GM12878 (cell line): ENCODE measurements around the gene DOCK1. TPM values are rescaled to one million over a fixed set of nuclear protein-coding genes. Genes with fewer than 3 reads are reported as not detected.

Source experiments
- ATAC-seq: fragments of 200-7000 bp; cut with Tn5 transposase; 3 replicates; pipeline ENCODE4 v1.9.1; 2020; ENCODE audit warnings: mild to moderate bottlenecking, moderate library complexity
- BruUV-seq: library from RNA; stranded (reverse); fragments of 400-500 nt; replicated peaks from 2 replicates; lab custom pipeline; 2021; lab: Mats Ljungman, UMichigan
- CTCF ChIA-PET: fragments of 300-600 bp; sonication (Branson Sonifier 250); formaldehyde crosslinking; extraction: SDS; loops from one replicate; lab custom pipeline; 2021; ENCODE audit warnings: inconsistent platforms; lab: Yijun Ruan, JAX
- POLR2A ChIA-PET: fragments of 350-600 bp; formaldehyde crosslinking; extraction: SDS; loops from one replicate; lab custom pipeline; 2021; ENCODE audit warnings: inconsistent platforms; lab: Charles Lee
- RAD21 ChIA-PET: fragments of 300-600 bp; sonication (Branson Sonifier 250); formaldehyde crosslinking; loops from one replicate; lab custom pipeline; 2023; ENCODE audit warnings: antibody characterized with exemption; ENCODE audit not compliant: unreplicated experiment; lab: Charles Lee
- SMC1A ChIA-PET: fragments of 300-600 bp; sonication (Branson Sonifier 250); formaldehyde crosslinking; loops from one replicate; lab custom pipeline; 2023; ENCODE audit not compliant: unreplicated experiment, uncharacterized antibody; lab: Charles Lee
- DNase-seq: peaks from one replicate; pipeline ENCODE4 v3.0.0-alpha.2; 2011; ENCODE audit warnings: low read depth, low spot score
- FAIRE-seq: peaks from 3 replicates; lab custom pipeline; 2011; peaks lifted over from hg19 to GRCh38; lab: Jason Lieb, UNC
- H2AFZ ChIP-seq: 2 replicates; pipeline ENCODE4 v1.6.0; 2011; ENCODE audit warnings: low read depth, low read length, control low read depth; ENCODE audit not compliant: control insufficient read depth
- H3K27ac ChIP-seq: 2 replicates; pipeline ENCODE4 v1.5.1; 2011; ENCODE audit warnings: control low read depth; ENCODE audit not compliant: control insufficient read depth, insufficient read depth
- H3K27me3 ChIP-seq, 2 experiments: replicated peaks in 1 of 2; 2 replicates each; pipeline versions ENCODE4 v1.6.0 to v1.6.1; 2011; ENCODE audit warnings: low read length in 1 of 2; ENCODE audit not compliant: control insufficient read depth in 2 of 2, insufficient read depth in 2 of 2
- H3K36me3 ChIP-seq, 2 experiments: 2 replicates each; pipeline ENCODE4 v1.5.1; 2011; ENCODE audit warnings: low read length in 1 of 2; ENCODE audit not compliant: control insufficient read depth in 2 of 2, insufficient read depth in 2 of 2
- H3K4me1 ChIP-seq: 2 replicates; pipeline ENCODE4 v1.6.1; 2011; ENCODE audit warnings: mild to moderate bottlenecking, low read length, moderate library complexity, mixed read lengths; ENCODE audit not compliant: control insufficient read depth, insufficient read depth
- H3K4me2 ChIP-seq: 2 replicates; pipeline ENCODE4 v1.6.0; 2011; ENCODE audit warnings: control low read depth; ENCODE audit not compliant: control insufficient read depth, insufficient read depth
- H3K4me3 ChIP-seq: fragments of 200-600 bp; sonication (generic); 2 replicates; pipeline ENCODE4 v1.5.1; 2016
- H3K79me2 ChIP-seq: 2 replicates; pipeline ENCODE4 v1.6.0; 2011; ENCODE audit warnings: low read length; ENCODE audit not compliant: control insufficient read depth, insufficient read depth
- H3K9ac ChIP-seq: 2 replicates; pipeline ENCODE4 v1.8.0; 2011; ENCODE audit warnings: low read length, control low read depth, mixed read lengths; ENCODE audit not compliant: control insufficient read depth, insufficient read depth
- H3K9me3 ChIP-seq: replicated peaks from 3 replicates; pipeline ENCODE4 v1.5.1; 2011; ENCODE audit warnings: mild to moderate bottlenecking, low read length; ENCODE audit not compliant: control insufficient read depth, insufficient read depth
- H4K20me1 ChIP-seq: 2 replicates; pipeline ENCODE4 v1.6.0; 2011; ENCODE audit not compliant: control insufficient read depth, insufficient read depth
- BRCA1 ChIP-seq: IDR thresholded peaks from 2 replicates; pipeline ENCODE4 v1.6.1; 2011; ENCODE audit warnings: low read depth, low read length, improper control_type of control experiment
- CREB1 ChIP-seq: IDR thresholded peaks from 2 replicates; pipeline ENCODE4 v1.6.1; 2012; ENCODE audit warnings: low read depth, mild to moderate bottlenecking, inconsistent platforms
- ETV6 ChIP-seq, 2 experiments: fragments of 450-650 bp in 1 of 2; IDR thresholded peaks in 1 of 2; conservative IDR thresholded peaks in 1 of 2; 2 replicates each; pipeline ENCODE4 v1.6.1; 2014; ENCODE audit warnings: antibody characterized with exemption in 1 of 2, borderline replicate concordance in 1 of 2, low read depth in 1 of 2, mild to moderate bottlenecking in 1 of 2, moderate library complexity in 1 of 2
- FOS ChIP-seq: IDR thresholded peaks from 3 replicates; pipeline ENCODE4 v1.6.1; 2011; ENCODE audit warnings: borderline replicate concordance; ENCODE audit not compliant: insufficient read length; ENCODE audit errors: extremely low read depth
- JUNB ChIP-seq: IDR thresholded peaks from 2 replicates; pipeline ENCODE4 v1.6.1; 2016; ENCODE audit warnings: antibody characterized with exemption, mild to moderate bottlenecking
- NBN ChIP-seq: fragments of 450-650 bp; IDR thresholded peaks from 2 replicates; pipeline ENCODE4 v1.6.1; 2016
- PAX8 ChIP-seq: fragments of 450-650 bp; IDR thresholded peaks from 2 replicates; pipeline ENCODE4 v1.6.1; 2017; ENCODE audit warnings: mild to moderate bottlenecking, moderate library complexity
- RCOR1 ChIP-seq: conservative IDR thresholded peaks from 2 replicates; pipeline ENCODE4 v1.6.1; 2012; ENCODE audit warnings: low read depth, low read length, improper control_type of control experiment
- SIN3A ChIP-seq: IDR thresholded peaks from 2 replicates; pipeline ENCODE4 v1.6.1; 2012; ENCODE audit warnings: low read depth, low read length, improper control_type of control experiment
- SP1 ChIP-seq: IDR thresholded peaks from one replicate; pipeline ENCODE4 v1.6.1; 2011; ENCODE audit warnings: low read depth, low read length
- SRF ChIP-seq, 2 experiments: IDR thresholded peaks; 2 replicates each; pipeline ENCODE4 v1.6.1; 2011; ENCODE audit warnings: low read depth in 2 of 2, low read length in 2 of 2, mild to moderate bottlenecking in 1 of 2, moderate library complexity in 1 of 2
- STAT1 ChIP-seq: fragments of 450-650 bp; conservative IDR thresholded peaks from 2 replicates; pipeline ENCODE4 v1.6.1; 2014; ENCODE audit warnings: antibody characterized with exemption, mild to moderate bottlenecking
- STAT3 ChIP-seq: IDR thresholded peaks from 2 replicates; pipeline ENCODE4 v1.6.1; 2011; ENCODE audit warnings: low read depth, low read length, improper control_type of control experiment
- ZNF24 ChIP-seq: fragments of 450-650 bp; IDR thresholded peaks from 2 replicates; pipeline ENCODE4 v1.6.1; 2017; ENCODE audit warnings: antibody characterized with exemption, mild to moderate bottlenecking
- WGBS: methylation state at CpG from one replicate; pipeline ENCODE4 v1.1.6; 2016; ENCODE audit warnings: low lambda C conversion rate; ENCODE audit not compliant: insufficient replicate concordance, insufficient coverage; ENCODE audit errors: missing lambda C conversion rate; 5-methylcytosine and 5-hydroxymethylcytosine counted together
- in situ Hi-C: fragments of 300-500 bp; cut with MboI; formaldehyde crosslinking; loops from 9 replicates; pipeline ENCODE4 v1.14.3; 2018; ENCODE audit warnings: mixed read lengths
- intact Hi-C: fragments of 100-400 bp; cut with micrococcal nuclease; formaldehyde crosslinking; loops from one replicate; pipeline ENCODE4 v1.14.2; 2022; ENCODE audit not compliant: unreplicated experiment
- polyA plus RNA-seq, 11 experiments: library from polyadenylated mRNA; depleted of rRNA in 4 of 11; unstranded in 6 of 11; stranded (reverse) in 5 of 11; fragments of >200 nt; fragmentation: Nextera tagmentation in 4 of 11; fragmentation: Illumina TruSeq in 1 of 11; extraction: Ambion mirVana in 4 of 11; extraction: Trizol in 1 of 11; gene quantifications; 1 replicate in 1 of 11; 2 replicates in 10 of 11; pipeline versions ENCODE4 v1.2.1 to v1.2.3, GENCODE V29; 2011 to 2016; ENCODE audit warnings: inconsistent platforms in 2 of 11, missing spikeins in 2 of 11, low read depth in 1 of 11
- total RNA-seq, 4 experiments: library from RNA; depleted of rRNA in 3 of 4; stranded (reverse); fragments of >200 nt in 3 of 4; fragmentation: Illumina TruSeq in 1 of 4; extraction: Trizol in 1 of 4; gene quantifications; 2 replicates each; pipeline versions ENCODE4 v1.2.1 to v1.2.3, GENCODE V29; 2013 to 2021
- TF ChIP-seq, protein P1 (sequence below): fragments of 450-650 bp; IDR thresholded peaks from 2 replicates; pipeline ENCODE4 v1.6.1; 2017; ENCODE audit warnings: borderline replicate concordance
- TF ChIP-seq, protein P2 (sequence below): fragments of 450-650 bp; IDR thresholded peaks from 2 replicates; pipeline ENCODE4 v1.6.1; 2016; ENCODE audit warnings: mild to moderate bottlenecking

Gene DOCK1
- total and polyA plus RNA-seq, 10 of the 15 experiments (the other 5 are each of a cell fraction or from before 2014, with no cell fraction given), result 0.05 to 0.18 TPM; not detected in 8

DNA sequence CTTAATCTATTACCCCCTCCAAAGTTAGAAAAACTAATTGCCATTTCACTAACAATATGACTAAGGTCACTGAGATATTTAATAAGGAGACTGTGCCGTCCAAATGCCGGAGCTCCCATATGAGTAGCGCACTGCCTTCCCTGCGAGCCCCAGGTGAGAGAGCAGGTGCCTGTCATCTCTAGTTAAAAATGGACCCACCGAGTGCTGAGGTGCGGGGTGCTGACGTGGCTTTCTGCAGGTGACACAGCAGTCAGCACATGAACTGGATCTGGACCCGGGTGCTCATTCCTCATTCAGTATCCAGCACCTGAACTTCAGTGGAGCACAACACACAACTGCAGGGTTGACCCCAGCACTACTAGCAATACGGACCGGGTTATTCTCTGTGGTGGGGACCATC, 505.8 kb downstream of the DOCK1 start:
- ChIA-PET CTCF (no interaction called here), RAD21 (no interaction called here), SMC1A (no interaction called here), POLR2A (no interaction called here)
- DNase-seq (no peak), FAIRE-seq (no peak), ATAC-seq (no peak)
- Histone ChIP-seq H2AFZ (no peak overlapping the region), H3K36me3 (no peaks in the 10 kb centered on the region), H3K79me2 (no peaks in the 10 kb centered on the region), H3K4me2 (no peak overlapping the region), H3K9me3 (no peaks in the 10 kb centered on the region), H3K4me3 (no peak overlapping the region), H4K20me1 (no peaks in the 10 kb centered on the region), H3K27ac (no peak overlapping the region), H3K4me1 (no peaks in the 10 kb centered on the region), H3K27me3 (no peaks in the 10 kb centered on the region), H3K9ac (no peak overlapping the region)
- intact Hi-C loops (no loop called here), in situ Hi-C loops (no loop called here)
- WGBS, result 43% methylated on average over 10 of the region's 10 CpGs
- TF ChIP-seq BRCA1, result no peak
- no peak for TF ChIP-seq RCOR1
- no peak for TF ChIP-seq SRF (IDR thresholded peaks at IDR 0.05; ENCODE audit: low read depth in 2 of 2, low read length in 2 of 2)
- TF ChIP-seq PAX8, result no peak
- no TSS peak for BruUV-seq

DNA sequence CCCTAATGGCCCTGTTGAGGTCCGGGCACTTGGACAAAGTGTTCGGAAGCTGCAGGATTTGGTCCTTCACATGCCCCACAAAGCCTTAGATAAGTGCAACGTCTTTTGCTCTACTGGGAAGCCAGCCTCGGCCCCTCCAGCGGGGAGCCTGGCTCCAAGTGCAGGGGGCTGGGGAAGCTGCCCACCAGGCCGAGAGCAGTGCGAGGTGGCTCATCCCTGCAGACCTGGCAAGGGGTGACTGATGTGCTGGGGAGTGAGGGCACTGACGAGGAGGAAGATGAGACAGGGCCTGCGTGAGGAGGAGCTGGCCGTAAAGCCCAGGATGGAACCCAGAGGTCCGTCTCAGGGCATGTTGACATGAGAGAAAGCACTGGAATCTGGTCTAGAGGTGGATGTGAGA, 508.1 kb downstream of the DOCK1 start:
- CTCF ChIA-PET, result no interaction called here
- intact Hi-C loops, result no loop called here
- DNase-seq (no peak), ATAC-seq (no peak), FAIRE-seq (no peak)
- WGBS, result 8% methylated on average over 11 of the region's 11 CpGs
- Histone ChIP-seq H3K27ac (no peak overlapping the region), H4K20me1 (no peaks in the 10 kb centered on the region), H3K9me3 (no peaks in the 10 kb centered on the region), H3K4me3 (no peak overlapping the region)
- TF ChIP-seq ETV6 (conservative IDR thresholded peaks at IDR 0.05 in 1 of 2, IDR thresholded peaks at IDR 0.05 in 1 of 2; ENCODE audit: borderline replicate concordance in 1 of 2, low read depth in 1 of 2) (no peak), ZNF24 (no peak), CREB1 (no peak), NBN (no peak), FOS (no peak), STAT1 (no peak), SP1 (no peak), STAT3 (no peak), PAX8 (no peak), SIN3A (no peak), JUNB (no peak)
- TF ChIP-seq, protein P1, sequence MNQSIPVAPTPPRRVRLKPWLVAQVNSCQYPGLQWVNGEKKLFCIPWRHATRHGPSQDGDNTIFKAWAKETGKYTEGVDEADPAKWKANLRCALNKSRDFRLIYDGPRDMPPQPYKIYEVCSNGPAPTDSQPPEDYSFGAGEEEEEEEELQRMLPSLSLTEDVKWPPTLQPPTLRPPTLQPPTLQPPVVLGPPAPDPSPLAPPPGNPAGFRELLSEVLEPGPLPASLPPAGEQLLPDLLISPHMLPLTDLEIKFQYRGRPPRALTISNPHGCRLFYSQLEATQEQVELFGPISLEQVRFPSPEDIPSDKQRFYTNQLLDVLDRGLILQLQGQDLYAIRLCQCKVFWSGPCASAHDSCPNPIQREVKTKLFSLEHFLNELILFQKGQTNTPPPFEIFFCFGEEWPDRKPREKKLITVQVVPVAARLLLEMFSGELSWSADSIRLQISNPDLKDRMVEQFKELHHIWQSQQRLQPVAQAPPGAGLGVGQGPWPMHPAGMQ, result no peak
- TF ChIP-seq, protein P2, sequence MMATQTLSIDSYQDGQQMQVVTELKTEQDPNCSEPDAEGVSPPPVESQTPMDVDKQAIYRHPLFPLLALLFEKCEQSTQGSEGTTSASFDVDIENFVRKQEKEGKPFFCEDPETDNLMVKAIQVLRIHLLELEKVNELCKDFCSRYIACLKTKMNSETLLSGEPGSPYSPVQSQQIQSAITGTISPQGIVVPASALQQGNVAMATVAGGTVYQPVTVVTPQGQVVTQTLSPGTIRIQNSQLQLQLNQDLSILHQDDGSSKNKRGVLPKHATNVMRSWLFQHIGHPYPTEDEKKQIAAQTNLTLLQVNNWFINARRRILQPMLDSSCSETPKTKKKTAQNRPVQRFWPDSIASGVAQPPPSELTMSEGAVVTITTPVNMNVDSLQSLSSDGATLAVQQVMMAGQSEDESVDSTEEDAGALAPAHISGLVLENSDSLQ, result no peak
- TF ChIP-seq, all 136 proteins: peak for 0
- H3K79me2 ChIP-seq, result no peaks in the 10 kb centered on the region
- ChIA-PET POLR2A (no interaction called here), SMC1A (interaction anchor here (0.8 kb wide), 1 partner anchor 55 kb away, joined by 3 read pairs; no protein-coding TSS in a partner anchor), RAD21 (no interaction called here)
- no peaks in the 10 kb centered on the region for H3K27me3 ChIP-seq
- no peak overlapping the region for H2AFZ ChIP-seq
- no peak overlapping the region for H3K9ac ChIP-seq
- H3K4me2 ChIP-seq, result no peak overlapping the region
- H3K36me3 ChIP-seq, result no peaks in the 10 kb centered on the region
- no TSS peak for BruUV-seq
- in situ Hi-C loops, result no loop called here
- H3K4me1 ChIP-seq, result no peaks in the 10 kb centered on the region
